ENCODE results near the gene SERPINA5. TPM values are rescaled to one million over a fixed set of nuclear protein-coding genes. Genes with fewer than 3 reads are reported as not detected.

Gene SERPINA5, protein sequence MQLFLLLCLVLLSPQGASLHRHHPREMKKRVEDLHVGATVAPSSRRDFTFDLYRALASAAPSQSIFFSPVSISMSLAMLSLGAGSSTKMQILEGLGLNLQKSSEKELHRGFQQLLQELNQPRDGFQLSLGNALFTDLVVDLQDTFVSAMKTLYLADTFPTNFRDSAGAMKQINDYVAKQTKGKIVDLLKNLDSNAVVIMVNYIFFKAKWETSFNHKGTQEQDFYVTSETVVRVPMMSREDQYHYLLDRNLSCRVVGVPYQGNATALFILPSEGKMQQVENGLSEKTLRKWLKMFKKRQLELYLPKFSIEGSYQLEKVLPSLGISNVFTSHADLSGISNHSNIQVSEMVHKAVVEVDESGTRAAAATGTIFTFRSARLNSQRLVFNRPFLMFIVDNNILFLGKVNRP
- not detected for polyA plus RNA-seq

DNA sequence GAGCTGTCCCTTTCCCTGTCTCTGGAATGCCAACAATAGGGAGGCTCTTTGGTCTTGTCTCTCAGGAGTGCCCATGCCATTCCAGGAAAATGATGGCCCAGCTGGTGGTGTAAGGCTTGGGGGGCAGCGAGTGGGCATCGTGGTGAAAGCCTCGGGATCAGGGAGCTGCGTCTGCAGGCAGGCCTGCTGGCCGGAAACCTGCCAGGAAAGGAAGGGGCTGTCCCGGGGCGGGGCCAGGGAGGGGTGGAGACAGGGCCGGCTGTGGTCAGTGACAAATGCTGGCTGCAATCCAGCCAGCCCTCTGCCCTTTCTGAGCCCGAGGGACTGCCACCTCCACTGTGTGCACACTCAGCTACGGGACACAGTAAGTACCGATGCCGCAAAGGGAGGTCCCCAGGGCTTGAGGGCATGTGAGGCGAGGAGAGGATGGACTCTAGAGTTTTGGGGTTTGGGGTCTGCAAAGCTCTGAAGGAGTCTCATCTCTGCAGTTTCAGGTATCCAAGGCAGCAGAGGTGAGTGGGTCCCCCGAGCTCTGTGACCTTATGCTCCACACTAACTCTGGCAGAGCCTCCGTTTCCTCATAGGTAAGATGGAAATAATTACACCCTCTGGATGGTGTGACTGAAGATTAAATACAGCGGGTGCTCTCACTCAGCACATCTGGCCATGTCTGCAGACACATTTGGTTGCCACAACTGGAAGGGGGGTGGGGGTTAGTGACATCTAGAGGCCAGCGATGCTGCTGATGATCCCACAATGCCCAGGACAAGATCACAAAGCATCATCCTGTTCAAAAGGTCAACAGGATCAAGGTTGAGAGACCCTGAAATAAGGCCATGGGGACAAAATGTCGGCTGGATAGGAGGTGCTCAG, at the start of gene SERPINA5:
SERPINA5 (plus strand) TSS at position 300 of the 873 bp plus-strand sequence. CDS start 5,937 bp downstream, outside the sequence.
- no peaks in the 10 kb centered on the region for H3K36me3 Mint-ChIP-seq
- peaks cover 0 to 2% (median 0%) of the 10 kb centered on the region in 3 donors for H3K4me1 Mint-ChIP-seq
- H3K9me3 Mint-ChIP-seq = no peaks in the 10 kb centered on the region
- H3K4me3 Mint-ChIP-seq = no peak within 1 kb of the TSS
- H3K27ac Mint-ChIP-seq = no peak within 1 kb of the TSS
- peaks cover 4% of the 10 kb centered on the region for H3K27me3 Mint-ChIP-seq

DNA sequence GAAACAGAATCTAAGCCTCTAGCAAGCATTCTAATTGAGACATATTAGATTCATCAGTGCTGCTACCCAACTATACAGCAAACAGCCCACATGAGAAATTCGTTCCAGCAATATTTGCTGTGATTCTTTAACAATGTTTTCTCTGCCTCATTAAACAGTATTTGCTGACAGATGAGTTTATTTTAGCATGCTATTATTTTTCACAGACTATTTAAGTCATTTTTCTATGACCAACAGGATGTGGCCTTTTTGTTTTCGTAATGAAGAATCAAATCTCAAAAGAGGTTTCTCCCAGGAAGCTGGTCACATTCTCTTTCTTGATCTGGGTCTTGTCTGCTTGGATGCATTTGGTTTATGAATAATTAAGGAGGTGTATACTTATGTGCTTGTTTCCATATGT, 48.8 kb upstream of the SERPINA5 start:
- Mint-ChIP-seq H3K4me1 (no peaks in the 10 kb centered on the region), H3K9me3 (peaks cover 0 to 13% (median 3%) of the 10 kb centered on the region in 3 donors)

DNA sequence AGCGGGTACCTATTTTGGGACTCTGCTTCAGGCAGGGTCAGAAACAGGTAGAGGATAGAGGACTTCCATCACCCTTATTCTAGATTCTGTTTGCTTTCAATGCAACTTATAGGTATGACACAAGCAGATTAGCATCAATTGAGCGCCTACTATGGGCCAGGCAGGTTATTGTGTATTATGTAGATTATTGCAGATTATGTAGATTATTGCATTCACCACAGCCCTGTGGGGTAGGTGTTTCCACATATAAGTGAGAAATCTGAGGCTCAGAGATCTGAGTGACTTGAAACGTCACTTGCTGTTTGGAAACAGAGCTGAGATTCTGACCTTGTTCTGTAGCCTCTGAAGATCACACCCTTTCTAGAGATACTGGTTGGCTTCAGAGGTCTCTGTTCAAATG, 45.7 kb upstream of the SERPINA5 start:
- Mint-ChIP-seq H3K27me3 (peaks cover 10% of the 10 kb centered on the region), H3K4me1 (no peaks in the 10 kb centered on the region), H3K9me3 (peaks cover 3 to 16% (median 4%) of the 10 kb centered on the region in 3 donors), H3K4me3 (no peak overlapping the region), H3K27ac (no peak overlapping the region), H3K36me3 (no peaks in the 10 kb centered on the region)

More for the DNA sequence above, 48.8 kb upstream of the SERPINA5 start:
- H3K27me3 Mint-ChIP-seq = peaks cover 2% of the 10 kb centered on the region
- H3K4me3 Mint-ChIP-seq = no peak overlapping the region
- no peak overlapping the region for H3K27ac Mint-ChIP-seq
- H3K36me3 Mint-ChIP-seq = no peaks in the 10 kb centered on the region

DNA sequence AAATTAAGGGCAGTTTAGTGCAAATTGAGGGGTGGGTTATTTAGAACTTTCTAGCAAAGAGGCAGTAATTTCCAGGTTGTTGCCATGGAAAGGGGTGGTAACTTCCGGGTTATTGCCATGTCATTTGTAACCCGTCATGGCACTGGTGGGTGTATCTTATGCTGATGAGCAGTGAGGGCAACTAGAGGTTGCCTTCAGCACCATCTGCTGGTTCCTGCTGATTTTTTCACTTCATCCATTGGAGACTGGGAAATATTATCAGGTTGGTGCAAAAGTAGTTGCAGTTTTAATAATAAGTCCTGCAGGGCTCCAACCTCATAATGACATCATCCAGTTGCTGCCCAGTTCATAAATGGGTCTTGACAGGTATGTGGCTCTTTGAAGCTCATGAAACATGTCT, 44.4 kb upstream of the SERPINA5 start:
- Mint-ChIP-seq H3K27ac (no peak overlapping the region), H3K4me3 (no peak overlapping the region), H3K9me3 (peaks cover 0 to 11% (median 7%) of the 10 kb centered on the region in 3 donors), H3K27me3 (peaks cover 10% of the 10 kb centered on the region), H3K36me3 (no peaks in the 10 kb centered on the region), H3K4me1 (no peaks in the 10 kb centered on the region)

DNA sequence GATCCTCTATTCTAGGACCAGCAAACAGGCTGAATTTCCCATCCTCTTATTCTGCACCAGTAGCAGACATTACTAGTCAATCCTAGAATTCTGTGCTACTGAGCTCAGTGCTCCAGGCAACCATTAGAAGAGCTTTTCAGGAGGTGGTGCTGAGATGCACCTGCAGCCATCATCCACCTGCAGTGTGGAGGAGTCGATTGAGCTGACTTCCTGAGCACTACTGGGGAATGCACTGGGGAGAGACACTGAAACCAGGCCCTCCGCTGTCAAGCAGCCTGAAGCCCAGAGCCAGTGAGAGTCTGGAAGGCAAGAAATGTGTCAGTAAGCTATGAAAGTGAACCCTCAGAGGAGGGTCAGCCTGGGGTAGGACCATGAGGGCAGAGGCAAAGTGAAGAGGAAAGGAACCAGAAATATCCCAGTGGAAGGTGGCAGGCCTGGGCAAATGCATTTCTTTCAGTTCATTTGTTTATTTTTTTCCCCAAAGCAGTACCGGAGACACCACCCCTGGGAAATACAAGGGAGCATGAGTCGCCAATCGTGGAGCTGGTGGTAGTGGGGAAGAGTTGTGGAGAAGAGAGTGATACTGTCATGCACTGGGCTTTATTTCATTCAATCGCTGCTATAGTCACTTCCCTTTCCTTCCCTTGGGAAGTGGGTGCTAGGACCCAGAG, 43.0 kb upstream of the SERPINA5 start:
- Mint-ChIP-seq H3K27ac (no peak overlapping the region), H3K27me3 (peaks cover 13% of the 10 kb centered on the region), H3K9me3 (peaks cover 0 to 11% (median 7%) of the 10 kb centered on the region in 3 donors), H3K4me3 (no peak overlapping the region), H3K36me3 (no peaks in the 10 kb centered on the region), H3K4me1 (no peaks in the 10 kb centered on the region)

DNA sequence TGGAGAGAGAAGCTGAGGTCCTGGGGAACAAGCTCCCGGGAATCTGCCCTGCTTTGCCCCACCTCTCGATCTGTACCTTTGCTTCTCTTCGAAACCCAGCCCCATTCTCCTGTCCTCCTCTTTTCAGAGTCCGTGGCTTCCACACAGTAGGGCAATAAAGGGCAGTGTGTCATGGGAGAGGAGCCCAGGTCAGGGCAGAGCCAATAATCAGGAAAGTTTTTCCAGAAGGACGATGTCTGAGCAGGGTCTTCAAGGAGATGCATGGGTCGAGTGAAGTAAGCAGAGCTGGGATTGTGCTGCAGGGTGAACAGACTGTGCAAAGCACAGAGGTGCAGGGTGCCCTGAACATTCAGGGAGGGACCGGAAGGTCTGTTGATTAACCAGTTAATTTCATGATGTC, 42.0 kb upstream of the SERPINA5 start:
- Mint-ChIP-seq H3K4me1 (no peaks in the 10 kb centered on the region), H3K27me3 (peaks cover 13% of the 10 kb centered on the region), H3K9me3 (peaks cover 0 to 11% (median 7%) of the 10 kb centered on the region in 3 donors), H3K27ac (no peak overlapping the region), H3K36me3 (no peaks in the 10 kb centered on the region), H3K4me3 (peak overlapping the region in 1 of 4 donors; percentile 8)

DNA sequence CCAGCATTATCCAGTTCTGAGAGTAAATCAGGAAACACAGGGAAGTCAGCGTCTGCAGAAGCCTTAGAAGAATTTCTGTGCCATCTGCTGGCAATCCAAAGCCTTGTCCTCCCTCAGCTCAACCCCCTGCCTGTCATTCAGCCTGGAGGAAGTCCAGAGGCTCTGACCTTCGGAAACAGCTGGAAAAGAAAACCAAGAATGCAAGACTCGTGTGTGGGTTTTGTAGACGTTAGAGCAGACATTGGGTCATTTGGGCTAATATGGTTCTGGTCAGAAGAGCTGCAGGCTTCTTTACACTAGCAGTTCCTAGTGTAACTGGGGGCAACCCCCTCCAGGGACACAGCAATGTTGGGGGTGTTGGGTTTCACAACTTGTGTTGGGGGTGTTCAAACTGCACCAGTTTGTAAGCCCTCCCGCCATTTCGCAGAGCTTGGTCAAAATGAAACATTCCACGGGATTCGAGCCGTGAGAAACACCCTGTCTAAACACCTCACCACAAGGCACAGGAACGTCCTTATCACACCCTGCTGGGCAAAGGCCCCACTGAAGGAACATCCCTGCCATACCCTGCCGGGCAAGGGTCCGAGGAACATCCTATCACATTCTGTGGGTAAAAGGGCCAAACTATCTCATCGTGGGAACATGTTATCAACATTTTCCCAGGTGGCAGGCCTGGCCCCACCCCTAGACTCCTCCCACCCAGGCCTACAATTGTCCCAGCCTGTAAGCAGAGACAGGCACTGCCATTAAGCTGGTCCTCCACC, 41.0 kb upstream of the SERPINA5 start:
- Mint-ChIP-seq H3K4me3 (no peak overlapping the region), H3K27me3 (peaks cover 13% of the 10 kb centered on the region), H3K9me3 (peaks cover 0 to 11% (median 7%) of the 10 kb centered on the region in 3 donors), H3K27ac (no peak overlapping the region), H3K36me3 (no peaks in the 10 kb centered on the region), H3K4me1 (no peaks in the 10 kb centered on the region)

DNA sequence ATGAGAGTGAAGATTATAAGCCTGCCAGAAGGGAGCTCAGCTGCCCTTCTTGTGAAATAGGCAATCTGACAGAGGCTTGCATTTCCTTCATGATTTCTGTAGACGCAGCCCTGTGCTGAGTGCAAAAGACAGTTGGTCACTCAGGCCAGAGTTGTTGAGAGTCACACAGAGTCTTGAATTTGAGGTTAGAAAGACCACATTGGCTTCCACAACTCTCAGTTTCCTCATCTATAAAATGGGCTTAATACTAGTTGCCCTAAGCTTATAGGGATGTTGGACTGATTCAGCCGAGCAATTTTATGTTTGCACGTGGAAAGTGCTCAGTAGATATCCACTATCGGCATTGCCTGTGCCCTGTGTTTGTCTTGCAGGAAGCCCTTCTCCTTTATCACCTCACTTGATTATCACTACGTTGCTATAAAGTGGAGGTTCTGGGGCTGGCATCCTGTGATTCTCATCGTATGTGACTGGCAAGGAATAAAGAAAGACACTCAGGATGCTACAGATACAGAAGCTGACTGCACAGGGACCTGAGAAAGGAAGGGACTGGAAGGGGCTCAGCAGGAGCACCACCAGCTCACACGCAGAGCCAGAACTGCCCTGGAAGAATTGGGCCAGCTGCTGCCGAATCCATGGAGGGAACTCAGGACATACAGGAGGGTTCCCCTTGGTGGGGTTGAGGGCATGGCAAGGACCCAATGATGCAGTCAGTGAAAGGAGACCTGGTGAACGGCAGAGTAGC, 39.8 kb upstream of the SERPINA5 start:
- Mint-ChIP-seq H3K9me3 (peaks cover 0 to 16% (median 7%) of the 10 kb centered on the region in 3 donors), H3K27me3 (peaks cover 13% of the 10 kb centered on the region), H3K4me1 (no peaks in the 10 kb centered on the region), H3K4me3 (no peak overlapping the region), H3K27ac (no peak overlapping the region), H3K36me3 (no peaks in the 10 kb centered on the region)

DNA sequence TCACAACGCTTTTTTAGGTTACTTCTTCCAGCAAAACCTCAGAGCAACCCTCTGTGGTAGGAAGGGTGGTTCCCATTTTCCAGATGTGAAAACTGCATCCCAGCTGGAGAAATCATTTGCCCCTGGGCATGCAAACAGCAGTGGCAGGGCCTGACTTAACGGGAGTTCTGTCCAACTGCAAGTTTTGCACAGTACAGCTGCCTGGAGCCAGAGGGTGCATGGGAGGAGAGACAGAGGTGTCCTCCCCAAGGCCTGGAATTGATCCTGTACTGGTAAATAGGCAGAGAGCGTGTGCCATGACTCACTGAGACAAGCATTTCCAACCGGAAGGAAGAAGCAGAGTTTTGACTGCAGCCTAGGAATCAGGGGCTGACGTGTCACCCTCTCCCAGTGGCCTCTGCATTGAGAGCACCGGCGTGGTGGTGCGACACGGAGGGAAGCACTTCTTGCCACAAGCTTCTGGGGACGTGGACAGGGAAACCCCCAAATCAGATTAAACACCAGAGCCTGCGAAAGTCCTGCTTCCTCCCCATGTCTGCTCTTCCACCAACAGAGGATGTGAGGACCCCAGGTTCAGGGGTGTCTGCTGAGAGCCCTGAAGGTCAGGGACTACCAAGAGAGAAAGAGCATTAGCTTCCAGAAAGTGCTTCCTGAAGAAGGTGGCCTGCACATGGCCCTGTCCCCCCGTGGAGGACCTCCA, 39.0 kb upstream of the SERPINA5 start:
- H3K36me3 Mint-ChIP-seq = no peaks in the 10 kb centered on the region
- H3K4me3 Mint-ChIP-seq = no peak overlapping the region
- no peak overlapping the region for H3K27ac Mint-ChIP-seq

DNA sequence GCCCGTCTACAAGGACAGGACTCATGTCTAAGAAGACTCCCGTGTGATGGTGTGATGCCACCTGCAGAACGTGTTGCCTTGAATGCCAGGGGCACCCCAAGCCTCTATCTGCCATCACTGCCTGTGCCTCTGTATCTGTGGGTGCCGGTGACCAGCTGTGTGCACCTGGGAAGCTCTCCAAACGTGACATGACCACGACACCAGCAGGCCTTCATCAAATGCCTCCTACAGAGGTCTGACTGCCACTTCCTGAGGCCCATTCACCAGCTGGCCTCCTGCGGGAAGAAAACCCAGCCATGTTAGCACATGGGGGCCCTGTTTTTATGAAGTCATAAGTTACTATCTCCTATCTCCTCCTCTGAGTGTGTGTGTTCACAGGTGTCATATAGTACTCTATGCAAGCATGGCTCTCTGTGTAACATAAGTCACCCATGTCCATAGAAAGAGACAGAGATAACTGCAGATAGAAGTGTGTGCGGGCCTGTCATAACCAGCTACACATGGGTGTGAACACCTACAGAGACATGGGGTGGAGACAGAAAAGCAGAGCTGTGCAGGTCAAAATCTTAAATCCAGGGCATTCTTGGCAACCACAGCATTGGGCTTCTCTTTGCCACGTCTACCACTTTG, 38.3 kb upstream of the SERPINA5 start:
- H3K9me3 Mint-ChIP-seq = peaks cover 2 to 10% (median 5%) of the 10 kb centered on the region in 3 donors
- no peak overlapping the region for H3K27ac Mint-ChIP-seq
- H3K27me3 Mint-ChIP-seq = peaks cover 13% of the 10 kb centered on the region
- H3K4me3 Mint-ChIP-seq = no peak overlapping the region
- H3K4me1 Mint-ChIP-seq = no peaks in the 10 kb centered on the region
- no peaks in the 10 kb centered on the region for H3K36me3 Mint-ChIP-seq

More for the DNA sequence above, 39.0 kb upstream of the SERPINA5 start:
- Mint-ChIP-seq H3K27me3 (peaks cover 13% of the 10 kb centered on the region), H3K9me3 (peaks cover 2 to 10% (median 10%) of the 10 kb centered on the region in 3 donors), H3K4me1 (no peaks in the 10 kb centered on the region)

DNA sequence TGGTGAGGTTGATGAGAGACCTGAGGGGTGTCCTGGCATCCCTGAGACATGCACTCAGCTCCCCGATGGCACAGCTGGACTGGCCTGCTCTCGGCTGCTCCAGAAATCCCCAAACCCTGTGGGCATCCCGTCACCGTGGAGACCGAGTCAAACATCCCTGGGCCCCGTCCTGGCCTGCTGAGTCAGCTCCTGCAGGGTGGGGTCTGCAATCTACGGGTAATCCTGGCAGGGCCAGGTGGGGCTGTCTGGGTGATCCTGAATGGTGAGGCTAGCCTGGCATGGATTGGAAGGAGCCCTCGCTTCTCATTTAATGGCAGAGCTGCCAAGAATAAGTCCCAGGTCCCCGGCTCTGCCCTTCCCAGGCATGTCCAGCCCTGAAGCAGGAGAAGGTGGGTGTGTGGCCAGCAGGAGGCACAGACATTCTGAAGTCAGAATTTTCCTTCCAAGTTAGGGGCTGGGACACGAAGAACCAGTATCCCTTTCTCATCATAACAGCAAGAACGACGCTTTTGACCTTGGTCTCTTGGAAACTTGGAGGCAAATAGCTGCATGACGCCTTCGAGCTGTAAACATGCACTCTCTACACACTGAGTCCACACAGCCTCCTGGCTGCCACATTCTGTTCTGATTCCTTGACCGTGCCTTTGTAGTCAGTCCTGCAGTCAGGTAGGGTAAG, 37.6 kb upstream of the SERPINA5 start:
- Mint-ChIP-seq H3K36me3 (peaks cover 2% of the 10 kb centered on the region), H3K27me3 (peaks cover 10% of the 10 kb centered on the region), H3K4me3 (no peak overlapping the region), H3K4me1 (no peaks in the 10 kb centered on the region), H3K9me3 (peaks cover 2 to 10% (median 5%) of the 10 kb centered on the region in 3 donors), H3K27ac (no peak overlapping the region)

DNA sequence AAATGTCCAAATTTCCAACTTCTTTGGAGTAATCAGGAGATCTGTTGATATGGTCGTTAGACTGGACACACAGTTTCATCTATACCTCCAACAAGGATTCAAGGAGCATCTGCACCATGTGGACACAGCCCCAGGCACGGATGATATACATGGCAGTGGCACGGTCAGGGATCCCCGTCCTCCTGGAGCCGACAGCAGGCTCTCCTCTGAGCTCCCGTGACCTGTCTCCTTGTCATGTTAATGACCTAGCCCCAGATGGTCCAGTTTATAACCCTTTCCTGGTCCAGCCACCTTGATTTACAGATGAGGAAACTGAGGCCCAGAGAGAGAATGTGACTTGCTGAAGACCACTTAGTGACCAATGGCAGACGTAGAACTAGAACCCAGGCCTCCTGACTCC, 36.5 kb upstream of the SERPINA5 start:
- peaks cover 5% of the 10 kb centered on the region for H3K36me3 Mint-ChIP-seq
- peaks cover 8% of the 10 kb centered on the region for H3K27me3 Mint-ChIP-seq
- no peak overlapping the region for H3K27ac Mint-ChIP-seq
- H3K4me3 Mint-ChIP-seq = no peak overlapping the region
- peaks cover 0 to 2% (median 0%) of the 10 kb centered on the region in 3 donors for H3K4me1 Mint-ChIP-seq
- H3K9me3 Mint-ChIP-seq = peaks cover 2 to 5% (median 5%) of the 10 kb centered on the region in 3 donors

Data from IgD-negative memory B cell (primary cell).